IMR-90 (cell line): ENCODE measurements around the gene DYNC2LI1. TPM values are rescaled to one million over a fixed set of nuclear protein-coding genes. Genes with fewer than 3 reads are reported as not detected.

Experiments
- ATAC-seq: fragments of 200-7000 bp; cut with Tn5 transposase; 2 replicates; pipeline ENCODE4 v1.9.1; 2020; ENCODE audit warnings: low read depth, mild to moderate bottlenecking, moderate library complexity
- BruUV-seq: library from RNA; stranded (reverse); fragments of 400-500 nt; replicated peaks from 2 replicates; lab custom pipeline; 2021; lab: Mats Ljungman, UMichigan
- CTCF ChIA-PET: fragments of 300-600 bp; formaldehyde crosslinking; extraction: SDS; loops from one replicate; lab custom pipeline; 2021; ENCODE audit warnings: antibody characterized with exemption; lab: Yijun Ruan, JAX
- POLR2A ChIA-PET: fragments of 300-600 bp; sonication (Branson Sonifier 250); formaldehyde crosslinking; loops from one replicate; lab custom pipeline; 2022; ENCODE audit warnings: antibody characterized with exemption; ENCODE audit not compliant: unreplicated experiment; lab: Charles Lee
- DNase-seq: peaks from one replicate; pipeline ENCODE4 v3.0.0; 2013
- H2AFZ ChIP-seq: replicated peaks from 2 replicates; pipeline ENCODE3; 2013; ENCODE audit warnings: low read length, mild to moderate bottlenecking; ENCODE audit not compliant: poor library complexity
- H2AK5ac ChIP-seq: 2 replicates; pipeline ENCODE4 v1.6.1; 2013; ENCODE audit warnings: low read depth, low read length, inconsistent platforms
- H2AK9ac ChIP-seq: replicated peaks from 2 replicates; pipeline ENCODE3; 2013; ENCODE audit warnings: mild to moderate bottlenecking, low read depth, low read length, moderate library complexity; ENCODE audit not compliant: poor library complexity
- H2BK120ac ChIP-seq: 2 replicates; pipeline ENCODE4 v1.6.1; 2013; ENCODE audit warnings: low read depth, low read length, inconsistent platforms
- H2BK15ac ChIP-seq: 3 replicates; pipeline ENCODE4 v1.6.1; 2013; ENCODE audit warnings: low read depth, low read length, inconsistent platforms
- H2BK20ac ChIP-seq: 2 replicates; pipeline ENCODE4 v1.6.1; 2013; ENCODE audit warnings: low read depth, mild to moderate bottlenecking, inconsistent platforms, low read length, moderate library complexity
- H2BK5ac ChIP-seq: 2 replicates; pipeline ENCODE4 v1.6.1; 2013; ENCODE audit warnings: mild to moderate bottlenecking, low read depth, low read length, inconsistent platforms; ENCODE audit not compliant: poor library complexity, severe bottlenecking
- H3K14ac ChIP-seq: replicated peaks from 2 replicates; pipeline ENCODE4 v1.6.1; 2013; ENCODE audit warnings: low read depth, low read length, inconsistent platforms
- H3K18ac ChIP-seq: 2 replicates; pipeline ENCODE4 v1.6.1; 2013; ENCODE audit warnings: low read depth, low read length, control low read depth
- H3K23ac ChIP-seq: 2 replicates; pipeline ENCODE4 v1.6.1; 2013; ENCODE audit warnings: low read depth, low read length, inconsistent platforms
- H3K27ac ChIP-seq: 2 replicates; pipeline ENCODE4 v1.5.1; 2013; ENCODE audit warnings: mild to moderate bottlenecking, control low read depth, low read length; ENCODE audit not compliant: insufficient read depth
- H3K27me3 ChIP-seq: 2 replicates; pipeline ENCODE4 v1.6.1; 2013; ENCODE audit warnings: low read length; ENCODE audit not compliant: control insufficient read depth, insufficient read depth
- H3K36me3 ChIP-seq: 2 replicates; pipeline ENCODE4 v1.6.1; 2013; ENCODE audit warnings: low read length, mixed read lengths; ENCODE audit not compliant: control insufficient read depth, insufficient read depth
- H3K4ac ChIP-seq: 2 replicates; pipeline ENCODE4 v1.6.1; 2013; ENCODE audit warnings: low read depth, low read length, inconsistent platforms
- H3K4me1 ChIP-seq: 2 replicates; pipeline ENCODE4 v1.6.1; 2013; ENCODE audit warnings: low read length, mixed read lengths; ENCODE audit not compliant: control insufficient read depth, insufficient read depth
- H3K4me2 ChIP-seq: 2 replicates; pipeline ENCODE4 v1.6.1; 2013; ENCODE audit warnings: low read depth, mild to moderate bottlenecking, control low read depth, low read length, moderate library complexity
- H3K4me3 ChIP-seq: 2 replicates; pipeline ENCODE4 v1.5.1; 2013; ENCODE audit warnings: low read depth, mild to moderate bottlenecking, control low read depth, low read length, moderate library complexity; ENCODE audit not compliant: insufficient read depth
- H3K56ac ChIP-seq: 2 replicates; pipeline ENCODE4 v1.6.1; 2013; ENCODE audit warnings: low read length, inconsistent platforms; ENCODE audit not compliant: insufficient read depth; ENCODE audit errors: extremely low read depth
- H3K79me1 ChIP-seq, 2 experiments: 2 replicates each; pipeline ENCODE4 v1.6.1; 2013; ENCODE audit warnings: low read length in 2 of 2, inconsistent platforms in 1 of 2, low read depth in 1 of 2
- H3K9ac ChIP-seq: 2 replicates; pipeline ENCODE4 v1.6.1; 2013; ENCODE audit warnings: low read depth, low read length, control low read depth
- H3K9me1 ChIP-seq: 2 replicates; pipeline ENCODE4 v1.6.1; 2013; ENCODE audit warnings: low read length, inconsistent platforms; ENCODE audit not compliant: insufficient read depth
- H3K9me3 ChIP-seq: 2 replicates; pipeline ENCODE4 v1.6.1; 2013; ENCODE audit warnings: low read length; ENCODE audit not compliant: control insufficient read depth, insufficient read depth
- H4K20me1 ChIP-seq: 2 replicates; pipeline ENCODE4 v1.6.1; 2013; ENCODE audit warnings: low read length, inconsistent platforms; ENCODE audit not compliant: insufficient read depth
- H4K5ac ChIP-seq: 2 replicates; pipeline ENCODE4 v1.6.1; 2013; ENCODE audit warnings: mild to moderate bottlenecking, low read depth, low read length, control low read depth
- H4K8ac ChIP-seq, 2 experiments: 2 replicates each; pipeline ENCODE4 v1.6.1; 2013; ENCODE audit warnings: low read depth in 2 of 2, low read length in 2 of 2, control low read depth in 1 of 2, inconsistent platforms in 1 of 2
- H4K91ac ChIP-seq: 2 replicates; pipeline ENCODE4 v1.6.1; 2013; ENCODE audit warnings: low read depth, low read length, inconsistent platforms; ENCODE audit not compliant: insufficient read depth
- BHLHE40 ChIP-seq: fragments of 150-350 bp; IDR thresholded peaks from 2 replicates; pipeline ENCODE4 v1.6.1; 2016; ENCODE audit warnings: mild to moderate bottlenecking, low read depth, low read length
- MAFK ChIP-seq: IDR thresholded peaks from 2 replicates; pipeline ENCODE4 v1.6.1; 2012; ENCODE audit warnings: low read depth, low read length, improper control_type of control experiment
- NFE2L2 ChIP-seq: fragments of 150-350 bp; IDR thresholded peaks from 2 replicates; pipeline ENCODE4 v1.6.1; 2016; ENCODE audit warnings: low read depth, mild to moderate bottlenecking, low read length
- RCOR1 ChIP-seq: IDR thresholded peaks from 2 replicates; pipeline ENCODE4 v1.6.1; 2012; ENCODE audit warnings: mild to moderate bottlenecking, low read length, improper control_type of control experiment; ENCODE audit not compliant: insufficient replicate concordance
- RFX5 ChIP-seq: IDR thresholded peaks from 2 replicates; pipeline ENCODE4 v1.8.0; 2012; ENCODE audit warnings: low read depth, mild to moderate bottlenecking, low read length, moderate library complexity
- SMC3 ChIP-seq: fragments of 150-350 bp; IDR thresholded peaks from 2 replicates; pipeline ENCODE4 v1.6.1; 2016; ENCODE audit warnings: low read depth, mild to moderate bottlenecking, antibody characterized with exemption, low read length, moderate library complexity
- dilution Hi-C: fragments of 300-500 bp; cut with HindIII; formaldehyde crosslinking; loops from one replicate; pipeline ENCODE4 v1.14.3; 2018; ENCODE audit warnings: low sequenced_read_pairs; ENCODE audit not compliant: unreplicated experiment
- in situ Hi-C: fragments of 300-500 bp; cut with MboI; formaldehyde crosslinking; loops from 3 replicates; pipeline ENCODE4 v1.14.3; 2019; ENCODE audit warnings: low sequenced_read_pairs, inconsistent platforms, mixed read lengths
- intact Hi-C: fragments of 100-400 bp; cut with micrococcal nuclease; formaldehyde crosslinking; loops from 2 replicates; pipeline ENCODE4 v1.10.0; 2022
- polyA plus RNA-seq, 3 experiments: library from polyadenylated mRNA; depleted of rRNA; stranded (reverse); fragments of >200 nt; gene quantifications; 2 replicates each; pipeline ENCODE4 v1.2.3, GENCODE V29; 2012; ENCODE audit warnings: low replicate concordance in 1 of 3
- total RNA-seq: library from RNA; depleted of rRNA; stranded (reverse); fragments of >200 nt; gene quantifications from 2 replicates; pipeline ENCODE4 v1.2.3, GENCODE V29; 2012
- TF ChIP-seq, protein P1 (sequence below): fragments of 150-350 bp; IDR thresholded peaks from 2 replicates; pipeline ENCODE4 v1.6.1; 2017; ENCODE audit warnings: mild to moderate bottlenecking, antibody characterized with exemption, low read length, low read depth

The DYNC2LI1 gene
- total and polyA plus RNA-seq, 2 of the 4 experiments (the other 2 are of a cell fraction): 5.2 to 10.4 TPM

DNA sequence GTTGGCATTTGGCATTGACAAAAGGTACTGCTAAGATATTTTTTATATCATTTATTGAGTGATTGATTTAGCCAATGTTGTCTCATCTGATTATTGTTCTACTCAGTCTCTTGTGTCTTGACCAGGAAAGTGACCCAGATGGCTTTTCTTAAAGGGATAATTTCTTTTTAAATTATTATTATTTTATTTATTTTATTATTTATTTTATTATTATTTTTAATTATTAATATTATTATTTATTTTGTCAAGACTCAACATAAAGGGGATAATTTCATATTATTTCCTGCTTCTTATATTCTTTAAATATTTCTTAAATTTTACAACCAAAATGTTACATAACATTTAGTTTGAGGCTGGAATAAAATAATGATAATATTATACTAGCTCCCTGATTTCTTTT is 27.1 kb downstream of the DYNC2LI1 start:
- Histone ChIP-seq H4K8ac (no peak overlapping the region), H2AFZ (no peak overlapping the region), H3K9me3 (no peaks in the 10 kb centered on the region), H3K36me3 (peaks cover 4% of the 10 kb centered on the region), H3K9ac (no peak overlapping the region), H3K14ac (no peak overlapping the region), H3K18ac (no peak overlapping the region), H3K23ac (no peak overlapping the region), H2BK5ac (no peak overlapping the region), H3K27ac (no peak overlapping the region), H3K4me2 (no peak overlapping the region), H2BK20ac (no peak overlapping the region), H3K4me1 (no peaks in the 10 kb centered on the region), H3K4me3 (no peak overlapping the region), H4K5ac (no peak overlapping the region), H2BK120ac (no peak overlapping the region), H3K79me1 (no peaks in the 10 kb centered on the region), H3K9me1 (no peaks in the 10 kb centered on the region), H4K20me1 (no peaks in the 10 kb centered on the region), H3K56ac (no peak overlapping the region), H2AK5ac (no peak overlapping the region), H3K27me3 (no peaks in the 10 kb centered on the region), H3K4ac (no peak overlapping the region), H2BK15ac (no peak overlapping the region), H2AK9ac (no peak overlapping the region), H4K91ac (no peak overlapping the region)
- no peak for TF ChIP-seq MAFK
- TF ChIP-seq RCOR1: no peak
- TF ChIP-seq NFE2L2: no peak
- TF ChIP-seq, protein P1, sequence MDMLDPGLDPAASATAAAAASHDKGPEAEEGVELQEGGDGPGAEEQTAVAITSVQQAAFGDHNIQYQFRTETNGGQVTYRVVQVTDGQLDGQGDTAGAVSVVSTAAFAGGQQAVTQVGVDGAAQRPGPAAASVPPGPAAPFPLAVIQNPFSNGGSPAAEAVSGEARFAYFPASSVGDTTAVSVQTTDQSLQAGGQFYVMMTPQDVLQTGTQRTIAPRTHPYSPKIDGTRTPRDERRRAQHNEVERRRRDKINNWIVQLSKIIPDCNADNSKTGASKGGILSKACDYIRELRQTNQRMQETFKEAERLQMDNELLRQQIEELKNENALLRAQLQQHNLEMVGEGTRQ: no peak
- TF ChIP-seq BHLHE40: no peak
- no peak for TF ChIP-seq RFX5
- TF ChIP-seq SMC3: no peak
- POLR2A ChIA-PET: no interaction called here
- DNase-seq (no peak), ATAC-seq (no peak)
- intact Hi-C loops (no loop called here), dilution Hi-C loops (no loop called here), in situ Hi-C loops (no loop called here)
- no TSS peak for BruUV-seq
- CTCF ChIA-PET: no interaction called here
